IMR-90 (cell line): Measurements from ENCODE around the gene BLNK. TPM values are rescaled to one million over a fixed set of nuclear protein-coding genes. Genes with fewer than 3 reads are reported as not detected.

ENCODE experiments used
- ATAC-seq: fragments of 200-7000 bp; cut with Tn5 transposase; 2 replicates; pipeline ENCODE4 v1.9.1; 2020; ENCODE audit warnings: low read depth, mild to moderate bottlenecking, moderate library complexity
- BruUV-seq: library from RNA; stranded (reverse); fragments of 400-500 nt; replicated peaks from 2 replicates; lab custom pipeline; 2021; lab: Mats Ljungman, UMichigan
- CTCF ChIA-PET: fragments of 300-600 bp; formaldehyde crosslinking; extraction: SDS; loops from one replicate; lab custom pipeline; 2021; ENCODE audit warnings: antibody characterized with exemption; lab: Yijun Ruan, JAX
- POLR2A ChIA-PET: fragments of 300-600 bp; sonication (Branson Sonifier 250); formaldehyde crosslinking; loops from one replicate; lab custom pipeline; 2022; ENCODE audit warnings: antibody characterized with exemption; ENCODE audit not compliant: unreplicated experiment; lab: Charles Lee
- DNase-seq: peaks from one replicate; pipeline ENCODE4 v3.0.0; 2013
- H2AFZ ChIP-seq: replicated peaks from 2 replicates; pipeline ENCODE3; 2013; ENCODE audit warnings: low read length, mild to moderate bottlenecking; ENCODE audit not compliant: poor library complexity
- H2AK5ac ChIP-seq: 2 replicates; pipeline ENCODE4 v1.6.1; 2013; ENCODE audit warnings: low read depth, low read length, inconsistent platforms
- H2AK9ac ChIP-seq: replicated peaks from 2 replicates; pipeline ENCODE3; 2013; ENCODE audit warnings: mild to moderate bottlenecking, low read depth, low read length, moderate library complexity; ENCODE audit not compliant: poor library complexity
- H2BK120ac ChIP-seq: 2 replicates; pipeline ENCODE4 v1.6.1; 2013; ENCODE audit warnings: low read depth, low read length, inconsistent platforms
- H2BK15ac ChIP-seq: 3 replicates; pipeline ENCODE4 v1.6.1; 2013; ENCODE audit warnings: low read depth, low read length, inconsistent platforms
- H2BK20ac ChIP-seq: 2 replicates; pipeline ENCODE4 v1.6.1; 2013; ENCODE audit warnings: low read depth, mild to moderate bottlenecking, inconsistent platforms, low read length, moderate library complexity
- H2BK5ac ChIP-seq: 2 replicates; pipeline ENCODE4 v1.6.1; 2013; ENCODE audit warnings: mild to moderate bottlenecking, low read depth, low read length, inconsistent platforms; ENCODE audit not compliant: poor library complexity, severe bottlenecking
- H3K14ac ChIP-seq: replicated peaks from 2 replicates; pipeline ENCODE4 v1.6.1; 2013; ENCODE audit warnings: low read depth, low read length, inconsistent platforms
- H3K18ac ChIP-seq: 2 replicates; pipeline ENCODE4 v1.6.1; 2013; ENCODE audit warnings: low read depth, low read length, control low read depth
- H3K23ac ChIP-seq: 2 replicates; pipeline ENCODE4 v1.6.1; 2013; ENCODE audit warnings: low read depth, low read length, inconsistent platforms
- H3K27ac ChIP-seq: 2 replicates; pipeline ENCODE4 v1.5.1; 2013; ENCODE audit warnings: mild to moderate bottlenecking, control low read depth, low read length; ENCODE audit not compliant: insufficient read depth
- H3K27me3 ChIP-seq: 2 replicates; pipeline ENCODE4 v1.6.1; 2013; ENCODE audit warnings: low read length; ENCODE audit not compliant: control insufficient read depth, insufficient read depth
- H3K36me3 ChIP-seq: 2 replicates; pipeline ENCODE4 v1.6.1; 2013; ENCODE audit warnings: low read length, mixed read lengths; ENCODE audit not compliant: control insufficient read depth, insufficient read depth
- H3K4ac ChIP-seq: 2 replicates; pipeline ENCODE4 v1.6.1; 2013; ENCODE audit warnings: low read depth, low read length, inconsistent platforms
- H3K4me1 ChIP-seq: 2 replicates; pipeline ENCODE4 v1.6.1; 2013; ENCODE audit warnings: low read length, mixed read lengths; ENCODE audit not compliant: control insufficient read depth, insufficient read depth
- H3K4me2 ChIP-seq: 2 replicates; pipeline ENCODE4 v1.6.1; 2013; ENCODE audit warnings: low read depth, mild to moderate bottlenecking, control low read depth, low read length, moderate library complexity
- H3K4me3 ChIP-seq: 2 replicates; pipeline ENCODE4 v1.5.1; 2013; ENCODE audit warnings: low read depth, mild to moderate bottlenecking, control low read depth, low read length, moderate library complexity; ENCODE audit not compliant: insufficient read depth
- H3K56ac ChIP-seq: 2 replicates; pipeline ENCODE4 v1.6.1; 2013; ENCODE audit warnings: low read length, inconsistent platforms; ENCODE audit not compliant: insufficient read depth; ENCODE audit errors: extremely low read depth
- H3K79me1 ChIP-seq, 2 experiments: 2 replicates each; pipeline ENCODE4 v1.6.1; 2013; ENCODE audit warnings: low read length in 2 of 2, inconsistent platforms in 1 of 2, low read depth in 1 of 2
- H3K9ac ChIP-seq: 2 replicates; pipeline ENCODE4 v1.6.1; 2013; ENCODE audit warnings: low read depth, low read length, control low read depth
- H3K9me1 ChIP-seq: 2 replicates; pipeline ENCODE4 v1.6.1; 2013; ENCODE audit warnings: low read length, inconsistent platforms; ENCODE audit not compliant: insufficient read depth
- H3K9me3 ChIP-seq: 2 replicates; pipeline ENCODE4 v1.6.1; 2013; ENCODE audit warnings: low read length; ENCODE audit not compliant: control insufficient read depth, insufficient read depth
- H4K20me1 ChIP-seq: 2 replicates; pipeline ENCODE4 v1.6.1; 2013; ENCODE audit warnings: low read length, inconsistent platforms; ENCODE audit not compliant: insufficient read depth
- H4K5ac ChIP-seq: 2 replicates; pipeline ENCODE4 v1.6.1; 2013; ENCODE audit warnings: mild to moderate bottlenecking, low read depth, low read length, control low read depth
- H4K8ac ChIP-seq, 2 experiments: 2 replicates each; pipeline ENCODE4 v1.6.1; 2013; ENCODE audit warnings: low read depth in 2 of 2, low read length in 2 of 2, control low read depth in 1 of 2, inconsistent platforms in 1 of 2
- H4K91ac ChIP-seq: 2 replicates; pipeline ENCODE4 v1.6.1; 2013; ENCODE audit warnings: low read depth, low read length, inconsistent platforms; ENCODE audit not compliant: insufficient read depth
- BHLHE40 ChIP-seq: fragments of 150-350 bp; IDR thresholded peaks from 2 replicates; pipeline ENCODE4 v1.6.1; 2016; ENCODE audit warnings: mild to moderate bottlenecking, low read depth, low read length
- CEBPB ChIP-seq: IDR thresholded peaks from 2 replicates; pipeline ENCODE4 v1.6.1; 2012; ENCODE audit warnings: low read depth, low read length, improper control_type of control experiment
- CHD1 ChIP-seq: IDR thresholded peaks from 2 replicates; pipeline ENCODE4 v1.6.1; 2012; ENCODE audit warnings: low read depth, low read length, improper control_type of control experiment
- FOS ChIP-seq: fragments of 150-350 bp; IDR thresholded peaks from 2 replicates; pipeline ENCODE4 v1.6.1; 2016; ENCODE audit warnings: low read depth, low read length
- MAFK ChIP-seq: IDR thresholded peaks from 2 replicates; pipeline ENCODE4 v1.6.1; 2012; ENCODE audit warnings: low read depth, low read length, improper control_type of control experiment
- MAZ ChIP-seq: IDR thresholded peaks from 2 replicates; pipeline ENCODE4 v1.6.1; 2012; ENCODE audit warnings: low read depth, mild to moderate bottlenecking, low read length, improper control_type of control experiment, moderate library complexity, borderline replicate concordance
- NFE2L2 ChIP-seq: fragments of 150-350 bp; IDR thresholded peaks from 2 replicates; pipeline ENCODE4 v1.6.1; 2016; ENCODE audit warnings: low read depth, mild to moderate bottlenecking, low read length
- POLR2A ChIP-seq: IDR thresholded peaks from 2 replicates; pipeline ENCODE4 v1.6.1; 2012; ENCODE audit warnings: mild to moderate bottlenecking, low read depth, low read length
- RAD21 ChIP-seq: IDR thresholded peaks from 2 replicates; pipeline ENCODE4 v1.6.1; 2012; ENCODE audit warnings: low read length, improper control_type of control experiment
- RCOR1 ChIP-seq: IDR thresholded peaks from 2 replicates; pipeline ENCODE4 v1.6.1; 2012; ENCODE audit warnings: mild to moderate bottlenecking, low read length, improper control_type of control experiment; ENCODE audit not compliant: insufficient replicate concordance
- RFX5 ChIP-seq: IDR thresholded peaks from 2 replicates; pipeline ENCODE4 v1.8.0; 2012; ENCODE audit warnings: low read depth, mild to moderate bottlenecking, low read length, moderate library complexity
- SMC3 ChIP-seq: fragments of 150-350 bp; IDR thresholded peaks from 2 replicates; pipeline ENCODE4 v1.6.1; 2016; ENCODE audit warnings: low read depth, mild to moderate bottlenecking, antibody characterized with exemption, low read length, moderate library complexity
- WGBS, 2 experiments: methylation state at CpG; one replicate each; pipeline versions ENCODE4 v1.1.5 to v1.1.7; 2013; ENCODE audit warnings: missing lambda C conversion rate in 2 of 2; ENCODE audit not compliant: insufficient read length in 1 of 2; ENCODE audit errors: extremely low coverage in 2 of 2; 5-methylcytosine and 5-hydroxymethylcytosine counted together
- dilution Hi-C: fragments of 300-500 bp; cut with HindIII; formaldehyde crosslinking; loops from one replicate; pipeline ENCODE4 v1.14.3; 2018; ENCODE audit warnings: low sequenced_read_pairs; ENCODE audit not compliant: unreplicated experiment
- in situ Hi-C: fragments of 300-500 bp; cut with MboI; formaldehyde crosslinking; loops from 3 replicates; pipeline ENCODE4 v1.14.3; 2019; ENCODE audit warnings: low sequenced_read_pairs, inconsistent platforms, mixed read lengths
- intact Hi-C: fragments of 100-400 bp; cut with micrococcal nuclease; formaldehyde crosslinking; loops from 2 replicates; pipeline ENCODE4 v1.10.0; 2022
- polyA plus RNA-seq, 3 experiments: library from polyadenylated mRNA; depleted of rRNA; stranded (reverse); fragments of >200 nt; gene quantifications; 2 replicates each; pipeline ENCODE4 v1.2.3, GENCODE V29; 2012; ENCODE audit warnings: low replicate concordance in 1 of 3
- total RNA-seq: library from RNA; depleted of rRNA; stranded (reverse); fragments of >200 nt; gene quantifications from 2 replicates; pipeline ENCODE4 v1.2.3, GENCODE V29; 2012
- TF ChIP-seq, protein P1 (sequence below): fragments of 150-350 bp; IDR thresholded peaks from 2 replicates; pipeline ENCODE4 v1.6.1; 2017; ENCODE audit warnings: mild to moderate bottlenecking, antibody characterized with exemption, low read length, low read depth
- TF ChIP-seq, protein P2 (sequence below): fragments of 150-350 bp; IDR thresholded peaks from 2 replicates; pipeline ENCODE4 v1.6.1; 2016; ENCODE audit warnings: low read depth, mild to moderate bottlenecking, low read length, moderate library complexity, borderline replicate concordance
- TF ChIP-seq, protein P3 (sequence below): conservative IDR thresholded peaks from 2 replicates; pipeline ENCODE4 v1.5.1; 2012; ENCODE audit warnings: mild to moderate bottlenecking, low read depth, low read length, improper control_type of control experiment

BLNK gene
- total and polyA plus RNA-seq, 2 of the 4 experiments (the other 2 are of a cell fraction), result not detected

DNA sequence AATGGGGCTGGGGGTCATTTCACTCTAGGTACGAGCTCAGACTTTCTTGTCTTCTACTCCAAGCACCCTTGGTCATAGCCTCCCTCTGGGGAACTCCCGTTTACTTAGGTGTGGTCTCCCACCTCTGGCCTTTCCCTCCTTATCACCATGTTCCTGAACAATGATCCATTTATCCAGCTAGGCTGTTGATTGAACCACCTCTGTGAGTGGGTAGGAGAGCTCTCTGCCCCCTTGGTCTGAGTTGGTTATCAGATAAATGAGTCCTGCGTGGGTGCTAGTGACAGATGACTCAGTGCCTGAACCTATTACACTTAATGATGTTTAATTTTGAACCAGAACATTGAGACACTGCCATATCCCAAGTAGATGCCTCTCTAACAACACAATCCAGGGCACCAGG, 9.4 kb downstream of the BLNK start:
- Histone ChIP-seq H2AFZ (no peak overlapping the region), H2BK120ac (no peak overlapping the region), H3K4me1 (no peaks in the 10 kb centered on the region), H3K4me3 (no peak overlapping the region), H3K27ac (no peak overlapping the region), H2BK20ac (no peak overlapping the region), H3K23ac (no peak overlapping the region), H2BK5ac (no peak overlapping the region), H3K9ac (no peak overlapping the region), H3K4me2 (no peak overlapping the region), H4K8ac (no peak overlapping the region), H3K9me1 (no peaks in the 10 kb centered on the region), H4K20me1 (no peaks in the 10 kb centered on the region), H3K79me1 (no peaks in the 10 kb centered on the region), H3K14ac (no peak overlapping the region), H4K5ac (no peak overlapping the region), H3K4ac (no peak overlapping the region), H2AK5ac (no peak overlapping the region), H3K27me3 (no peaks in the 10 kb centered on the region), H2BK15ac (no peak overlapping the region), H3K18ac (no peak overlapping the region), H3K56ac (no peak overlapping the region), H2AK9ac (no peak overlapping the region), H4K91ac (no peak overlapping the region), H3K36me3 (no peaks in the 10 kb centered on the region), H3K9me3 (no peaks in the 10 kb centered on the region)
- intact Hi-C loops, result no loop called here
- in situ Hi-C loops, result no loop called here
- no peak for TF ChIP-seq FOS
- TF ChIP-seq RFX5, result no peak
- TF ChIP-seq, protein P1, sequence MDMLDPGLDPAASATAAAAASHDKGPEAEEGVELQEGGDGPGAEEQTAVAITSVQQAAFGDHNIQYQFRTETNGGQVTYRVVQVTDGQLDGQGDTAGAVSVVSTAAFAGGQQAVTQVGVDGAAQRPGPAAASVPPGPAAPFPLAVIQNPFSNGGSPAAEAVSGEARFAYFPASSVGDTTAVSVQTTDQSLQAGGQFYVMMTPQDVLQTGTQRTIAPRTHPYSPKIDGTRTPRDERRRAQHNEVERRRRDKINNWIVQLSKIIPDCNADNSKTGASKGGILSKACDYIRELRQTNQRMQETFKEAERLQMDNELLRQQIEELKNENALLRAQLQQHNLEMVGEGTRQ, result no peak
- TF ChIP-seq, protein P2, sequence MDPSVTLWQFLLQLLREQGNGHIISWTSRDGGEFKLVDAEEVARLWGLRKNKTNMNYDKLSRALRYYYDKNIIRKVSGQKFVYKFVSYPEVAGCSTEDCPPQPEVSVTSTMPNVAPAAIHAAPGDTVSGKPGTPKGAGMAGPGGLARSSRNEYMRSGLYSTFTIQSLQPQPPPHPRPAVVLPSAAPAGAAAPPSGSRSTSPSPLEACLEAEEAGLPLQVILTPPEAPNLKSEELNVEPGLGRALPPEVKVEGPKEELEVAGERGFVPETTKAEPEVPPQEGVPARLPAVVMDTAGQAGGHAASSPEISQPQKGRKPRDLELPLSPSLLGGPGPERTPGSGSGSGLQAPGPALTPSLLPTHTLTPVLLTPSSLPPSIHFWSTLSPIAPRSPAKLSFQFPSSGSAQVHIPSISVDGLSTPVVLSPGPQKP, result no peak
- TF ChIP-seq CEBPB, result no peak
- TF ChIP-seq CHD1, result no peak
- TF ChIP-seq RAD21, result no peak
- no peak for TF ChIP-seq POLR2A
- TF ChIP-seq SMC3, result no peak
- no peak for TF ChIP-seq RCOR1
- no peak for TF ChIP-seq MAZ
- TF ChIP-seq NFE2L2, result no peak
- TF ChIP-seq, protein P3, sequence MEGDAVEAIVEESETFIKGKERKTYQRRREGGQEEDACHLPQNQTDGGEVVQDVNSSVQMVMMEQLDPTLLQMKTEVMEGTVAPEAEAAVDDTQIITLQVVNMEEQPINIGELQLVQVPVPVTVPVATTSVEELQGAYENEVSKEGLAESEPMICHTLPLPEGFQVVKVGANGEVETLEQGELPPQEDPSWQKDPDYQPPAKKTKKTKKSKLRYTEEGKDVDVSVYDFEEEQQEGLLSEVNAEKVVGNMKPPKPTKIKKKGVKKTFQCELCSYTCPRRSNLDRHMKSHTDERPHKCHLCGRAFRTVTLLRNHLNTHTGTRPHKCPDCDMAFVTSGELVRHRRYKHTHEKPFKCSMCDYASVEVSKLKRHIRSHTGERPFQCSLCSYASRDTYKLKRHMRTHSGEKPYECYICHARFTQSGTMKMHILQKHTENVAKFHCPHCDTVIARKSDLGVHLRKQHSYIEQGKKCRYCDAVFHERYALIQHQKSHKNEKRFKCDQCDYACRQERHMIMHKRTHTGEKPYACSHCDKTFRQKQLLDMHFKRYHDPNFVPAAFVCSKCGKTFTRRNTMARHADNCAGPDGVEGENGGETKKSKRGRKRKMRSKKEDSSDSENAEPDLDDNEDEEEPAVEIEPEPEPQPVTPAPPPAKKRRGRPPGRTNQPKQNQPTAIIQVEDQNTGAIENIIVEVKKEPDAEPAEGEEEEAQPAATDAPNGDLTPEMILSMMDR, result no peak
- TF ChIP-seq BHLHE40, result no peak
- no peak for TF ChIP-seq MAFK
- DNase-seq (no peak), ATAC-seq (no peak)
- BruUV-seq, result no TSS peak
- CTCF ChIA-PET, result no interaction called here
- POLR2A ChIA-PET, result interaction anchor here (0.6 kb wide), 1 partner anchor 9 kb away, joined by 5 read pairs; the partner anchor contains the start of gene BLNK
- WGBS, 2 experiments, result no CpG with 5 or more reads among the region's 3 CpGs
- dilution Hi-C loops, result no loop called here
